Activated CD8-positive, alpha-beta memory T cell treated with anti-CD3 and anti-CD28 coated beads, Interleukin-2, amount 50 U/mL, for 1 hour (primary cell): ENCODE results near the gene CNGA2.

Experiments
- DNase-seq: peaks from one replicate; pipeline ENCODE4 v3.0.0-alpha.2; 2020; ENCODE audit errors: extremely low read depth

CNGA2 gene

GRCh38 chrX:151712253-151712652 is 22.3 kb upstream of the CNGA2 start:
- no peak for DNase-seq

- DNase-seq, result no peak
These were observed 20.7 kb upstream of the CNGA2 start for GRCh38 chrX:151713849-151714248.

- DNase-seq, result no peak
These were observed 20.2 kb upstream of the CNGA2 start for GRCh38 chrX:151714362-151714761.

- no peak for DNase-seq
These were observed 18.8 kb upstream of the CNGA2 start, which contains the start of gene FATE1 for GRCh38 chrX:151715752-151716151. TSS of gene FATE1 (plus strand) at chrX:151716035. CDS start at chrX:151716120, 85 bp downstream.

GRCh38 chrX:151722241-151722846 is 12.2 kb upstream of the CNGA2 start:
- no peak for DNase-seq

GRCh38 chrX:151723156-151723760 is 11.3 kb upstream of the CNGA2 start:
- DNase-seq, result no peak

- DNase-seq, result no peak
These were observed 9.8 kb upstream of the CNGA2 start for GRCh38 chrX:151724563-151725337.

GRCh38 chrX:151725338-151725614 is 9.3 kb upstream of the CNGA2 start:
- DNase-seq, result no peak

- no peak for DNase-seq
These were observed 7.8 kb upstream of the CNGA2 start for GRCh38 chrX:151726751-151727150.

GRCh38 chrX:151727346-151727745 is 7.2 kb upstream of the CNGA2 start:
- no peak for DNase-seq

- no peak for DNase-seq
These were observed 5.4 kb upstream of the CNGA2 start for GRCh38 chrX:151729056-151729725.

- no peak for DNase-seq
These were observed 673 bp downstream of the CNGA2 start for GRCh38 chrX:151735219-151735618.

GRCh38 chrX:151736685-151737084 is 2.1 kb downstream of the CNGA2 start:
- no peak for DNase-seq

- no peak for DNase-seq
These were observed 2.9 kb downstream of the CNGA2 start for GRCh38 chrX:151737494-151737893.

- no peak for DNase-seq
These were observed 4.2 kb downstream of the CNGA2 start for GRCh38 chrX:151738751-151739150.

GRCh38 chrX:151741606-151742005 is 7.1 kb downstream of the CNGA2 start:
- DNase-seq, result no peak

- DNase-seq, result no peak
These were observed 7.8 kb downstream of the CNGA2 start for GRCh38 chrX:151742311-151742710.

GRCh38 chrX:151743651-151744470 is 9.3 kb downstream of the CNGA2 start:
- DNase-seq, result no peak

GRCh38 chrX:151745651-151746050 is 11.1 kb downstream of the CNGA2 start:
- no peak for DNase-seq

- no peak for DNase-seq
These were observed 12.0 kb downstream of the CNGA2 start for GRCh38 chrX:151746502-151746901.

GRCh38 chrX:151750511-151750910 is 16.0 kb downstream of the CNGA2 start:
- DNase-seq, result no peak

GRCh38 chrX:151752847-151753246 is 18.3 kb downstream of the CNGA2 start:
- no peak for DNase-seq
